H1 (cell line): ENCODE data around the gene RIPPLY3. TPM values are rescaled to one million over a fixed set of nuclear protein-coding genes. Genes with fewer than 3 reads are reported as not detected.

Experiments
- CTCF ChIA-PET: fragments of 300-600 bp; sonication (Branson Sonifier 250); formaldehyde crosslinking; loops from one replicate; lab custom pipeline; 2021; ENCODE audit not compliant: partially characterized antibody; lab: Charles Lee
- POLR2A ChIA-PET: fragments of 300-600 bp; sonication (Branson Sonifier 250); formaldehyde crosslinking; loops from one replicate; lab custom pipeline; 2021; ENCODE audit warnings: inconsistent platforms; ENCODE audit not compliant: partially characterized antibody; lab: Charles Lee
- DNase-seq, 2 experiments: peaks; one replicate each; pipeline versions ENCODE4 v3.0.0 to v3.0.0-alpha.2; 2010 to 2022; ENCODE audit warnings: low spot score in 2 of 2, low read depth in 1 of 2, mixed read lengths in 1 of 2
- FAIRE-seq: peaks from 2 replicates; lab custom pipeline; 2011; peaks lifted over from hg19 to GRCh38; lab: Jason Lieb, UNC
- H2AFZ ChIP-seq: 2 replicates; pipeline ENCODE4 v1.8.1; 2012; ENCODE audit warnings: low read length, inconsistent platforms
- H2AK5ac ChIP-seq: 2 replicates; pipeline ENCODE4 v1.6.1; 2013; ENCODE audit warnings: low read depth, low read length
- H2BK120ac ChIP-seq: replicated peaks from 2 replicates; pipeline ENCODE3; 2013; ENCODE audit warnings: low read depth, low read length, inconsistent platforms
- H2BK12ac ChIP-seq: 2 replicates; pipeline ENCODE4 v1.6.1; 2013; ENCODE audit warnings: low read depth, low read length
- H2BK15ac ChIP-seq: 2 replicates; pipeline ENCODE4 v1.6.1; 2013; ENCODE audit warnings: low read length
- H2BK20ac ChIP-seq: 2 replicates; pipeline ENCODE4 v1.6.1; 2013; ENCODE audit warnings: low read length
- H2BK5ac ChIP-seq: 2 replicates; pipeline ENCODE4 v1.6.1; 2013; ENCODE audit warnings: low read depth, low read length
- H3K14ac ChIP-seq: 2 replicates; pipeline ENCODE4 v1.6.1; 2013; ENCODE audit warnings: inconsistent platforms; ENCODE audit not compliant: insufficient read length
- H3K18ac ChIP-seq: 2 replicates; pipeline ENCODE4 v1.6.1; 2013; ENCODE audit warnings: low read length; ENCODE audit errors: extremely low read depth
- H3K23ac ChIP-seq: 2 replicates; pipeline ENCODE4 v1.6.1; 2013; ENCODE audit warnings: inconsistent platforms; ENCODE audit not compliant: insufficient read length
- H3K23me2 ChIP-seq: 2 replicates; pipeline ENCODE4 v1.6.1; 2013; ENCODE audit warnings: low read depth, low read length
- H3K27ac ChIP-seq: 2 replicates; pipeline ENCODE4 v1.6.1; 2011; ENCODE audit warnings: low read depth, low read length, inconsistent platforms
- H3K27me3 ChIP-seq, 4 experiments: replicated peaks in 1 of 4; 1 replicate in 1 of 4; 2 replicates in 3 of 4; pipeline versions ENCODE4 v1.6.1 to v1.8.1; 2011 to 2013; ENCODE audit warnings: low read length in 3 of 4, mild to moderate bottlenecking in 3 of 4, inconsistent platforms in 2 of 4, mixed read lengths in 2 of 4, moderate library complexity in 1 of 4; ENCODE audit not compliant: control insufficient read depth in 3 of 4, insufficient read depth in 3 of 4; ENCODE audit errors: extremely low read depth in 1 of 4
- H3K36me3 ChIP-seq, 4 experiments: 2 replicates each; pipeline versions ENCODE4 v1.6.1 to v1.8.1; 2011 to 2013; ENCODE audit warnings: mild to moderate bottlenecking in 4 of 4, low read length in 3 of 4, moderate library complexity in 2 of 4, control low read depth in 1 of 4, inconsistent platforms in 1 of 4; ENCODE audit not compliant: insufficient read depth in 4 of 4, control insufficient read depth in 2 of 4
- H3K4ac ChIP-seq: replicated peaks from 2 replicates; pipeline ENCODE3; 2013; ENCODE audit warnings: low read length, low read depth, mixed read lengths, inconsistent platforms; ENCODE audit not compliant: insufficient read length
- H3K4me1 ChIP-seq, 4 experiments: replicated peaks in 1 of 4; 1 replicate in 1 of 4; 2 replicates in 3 of 4; pipeline versions ENCODE4 v1.6.1 to v1.8.1; 2011 to 2013; ENCODE audit warnings: low read length in 3 of 4, inconsistent platforms in 2 of 4, mixed read lengths in 1 of 4; ENCODE audit not compliant: insufficient read depth in 4 of 4, control insufficient read depth in 3 of 4
- H3K4me2 ChIP-seq, 2 experiments: 2 replicates each; pipeline versions ENCODE4 v1.6.1 to v1.8.1; 2011 to 2013; ENCODE audit warnings: low read depth in 2 of 2, low read length in 2 of 2, control low read depth in 1 of 2, inconsistent platforms in 1 of 2, mild to moderate bottlenecking in 1 of 2; ENCODE audit not compliant: insufficient read depth in 1 of 2
- H3K4me3 ChIP-seq, 4 experiments: fragments of 200-600, 300-600 bp in 1 of 4; sonication (generic), shearing (Covaris generic), sonication (Bioruptor Twin) in 1 of 4; 2 replicates each; pipeline versions ENCODE4 v1.5.1 to v1.8.1; 2011 to 2016; ENCODE audit warnings: low read length in 4 of 4, low read depth in 3 of 4, control low read depth in 2 of 4, inconsistent platforms in 2 of 4, mild to moderate bottlenecking in 2 of 4, mixed read lengths in 1 of 4, moderate library complexity in 1 of 4; ENCODE audit not compliant: insufficient read depth in 2 of 4; ENCODE audit errors: extremely low read depth in 1 of 4
- H3K56ac ChIP-seq: replicated peaks from 2 replicates; pipeline ENCODE3; 2013; ENCODE audit warnings: low read depth, mild to moderate bottlenecking, mixed read lengths, low read length, inconsistent platforms; ENCODE audit not compliant: insufficient read length
- H3K79me1 ChIP-seq: 2 replicates; pipeline ENCODE4 v1.6.1; 2013; ENCODE audit warnings: low read depth, low read length, control low read depth
- H3K79me2 ChIP-seq, 2 experiments: 2 replicates each; pipeline versions ENCODE4 v1.6.1 to v1.8.1; 2012 to 2013; ENCODE audit warnings: low read length in 2 of 2, mild to moderate bottlenecking in 2 of 2, inconsistent platforms in 1 of 2; ENCODE audit not compliant: insufficient read depth in 2 of 2, control insufficient read depth in 1 of 2
- H3K9ac ChIP-seq, 4 experiments: replicated peaks in 1 of 4; 1 replicate in 1 of 4; 2 replicates in 3 of 4; pipeline versions ENCODE4 v1.6.1 to v1.8.1; 2011 to 2013; ENCODE audit warnings: low read depth in 3 of 4, low read length in 3 of 4, control low read depth in 2 of 4, mild to moderate bottlenecking in 2 of 4, moderate library complexity in 2 of 4, inconsistent platforms in 1 of 4; ENCODE audit errors: extremely low read depth in 1 of 4
- H3K9me3 ChIP-seq, 2 experiments: 2 replicates each; pipeline versions ENCODE4 v1.6.1 to v1.8.1; 2012 to 2013; ENCODE audit warnings: mild to moderate bottlenecking in 2 of 2, moderate library complexity in 2 of 2, control low read depth in 1 of 2, inconsistent platforms in 1 of 2, low read depth in 1 of 2, low read length in 1 of 2, mixed read lengths in 1 of 2; ENCODE audit not compliant: insufficient read depth in 2 of 2
- H4K20me1 ChIP-seq, 2 experiments: replicated peaks in 1 of 2; 2 replicates each; pipeline versions ENCODE3 to v1.8.1; 2011 to 2013; ENCODE audit warnings: inconsistent platforms in 2 of 2, low read length in 2 of 2, mild to moderate bottlenecking in 1 of 2; ENCODE audit not compliant: insufficient read depth in 2 of 2, control insufficient read depth in 1 of 2
- H4K5ac ChIP-seq: 2 replicates; pipeline ENCODE4 v1.6.1; 2013; ENCODE audit warnings: low read length, low read depth, mixed read lengths, inconsistent platforms; ENCODE audit not compliant: insufficient read length
- H4K8ac ChIP-seq: 2 replicates; pipeline ENCODE4 v1.8.0; 2013; ENCODE audit warnings: mild to moderate bottlenecking, moderate library complexity, low read length, inconsistent platforms; ENCODE audit not compliant: insufficient read depth; ENCODE audit errors: extremely low read depth
- H4K91ac ChIP-seq: replicated peaks from 2 replicates; pipeline ENCODE3; 2013; ENCODE audit warnings: low read length, mixed read lengths, inconsistent platforms; ENCODE audit not compliant: insufficient read length
- CHD1 ChIP-seq: IDR thresholded peaks from 2 replicates; pipeline ENCODE4 v1.6.1; 2012; ENCODE audit warnings: low read depth, low read length, improper control_type of control experiment
- CTBP2 ChIP-seq: IDR thresholded peaks from 2 replicates; pipeline ENCODE4 v1.7.0; 2011; ENCODE audit warnings: borderline replicate concordance, mild to moderate bottlenecking, moderate library complexity, mixed read lengths, low read length; ENCODE audit not compliant: insufficient read depth, insufficient read length
- EZH2 ChIP-seq: fragments of 200-600 bp; sonication (generic); IDR thresholded peaks from 2 replicates; pipeline ENCODE4 v1.7.1; 2012; ENCODE audit warnings: low read depth, mild to moderate bottlenecking, moderate library complexity, low read length, inconsistent platforms; ENCODE audit not compliant: severe bottlenecking
- FOSL1 ChIP-seq: IDR thresholded peaks from 2 replicates; pipeline ENCODE4 v1.6.1; 2011; ENCODE audit warnings: mild to moderate bottlenecking, low read depth, low read length, moderate library complexity; ENCODE audit not compliant: insufficient read depth
- GTF2F1 ChIP-seq: IDR thresholded peaks from 2 replicates; pipeline ENCODE4 v1.6.1; 2012; ENCODE audit warnings: low read depth, low read length, improper control_type of control experiment, borderline replicate concordance
- RNF2 ChIP-seq: fragments of 200-900, 300-1000 bp; sonication (generic); IDR thresholded peaks from 2 replicates; pipeline ENCODE4 v1.7.1; 2016; ENCODE audit warnings: borderline replicate concordance, low read depth, mild to moderate bottlenecking, antibody characterized with exemption, low read length; ENCODE audit not compliant: poor library complexity, severe bottlenecking; ENCODE audit errors: missing control alignments
- SP1 ChIP-seq: IDR thresholded peaks from 2 replicates; pipeline ENCODE4 v1.6.1; 2011; ENCODE audit warnings: low read depth, low read length
- TAF7 ChIP-seq: optimal IDR thresholded peaks from 2 replicates; pipeline ENCODE3; 2011; ENCODE audit warnings: low read depth, mild to moderate bottlenecking, inconsistent platforms, low read length, moderate library complexity, borderline replicate concordance
- TBP ChIP-seq: IDR thresholded peaks from 2 replicates; pipeline ENCODE4 v1.6.1; 2011; ENCODE audit warnings: low read depth, low read length, improper control_type of control experiment
- WGBS, 2 experiments: shearing (Covaris generic) in 1 of 2; methylation state at CpG; one replicate each; pipeline versions ENCODE4 v1.1.6 to v1.1.7; 2013 to 2015; ENCODE audit warnings: low lambda C conversion rate in 2 of 2, mixed read lengths in 2 of 2, inconsistent platforms in 1 of 2, low coverage in 1 of 2, missing lambda C conversion rate in 1 of 2; ENCODE audit not compliant: insufficient replicate concordance in 2 of 2, insufficient coverage in 1 of 2, insufficient read length in 1 of 2; ENCODE audit errors: extremely low coverage in 1 of 2, missing lambda C conversion rate in 1 of 2; 5-methylcytosine and 5-hydroxymethylcytosine counted together
- polyA plus RNA-seq, 7 experiments: library from polyadenylated mRNA; depleted of rRNA in 3 of 7; stranded (reverse) in 5 of 7; unstranded in 2 of 7; fragments of >200 nt in 5 of 7; fragments of 200-250 nt in 2 of 7; gene quantifications; 1 replicate in 5 of 7; 2 replicates in 1 of 7; 4 replicates in 1 of 7; pipeline versions ENCODE4 v1.2.1 to v1.2.3, GENCODE V29; 2011 to 2013; ENCODE audit warnings: missing spikeins in 2 of 7, mixed read lengths in 2 of 7
- total RNA-seq: library from RNA; stranded (reverse); fragmentation: NEBNext Ultra II Directional; extraction: Animal tissue kit (Norgen Biotek cat#: 25700); gene quantifications from 2 replicates; pipeline ENCODE4 v1.2.1, GENCODE V29; 2021
- TF ChIP-seq, protein P1 (sequence below): IDR thresholded peaks from 2 replicates; pipeline ENCODE4 v1.6.1; 2012; ENCODE audit warnings: inconsistent platforms

The RIPPLY3 gene
- total and polyA plus RNA-seq, 2 of the 8 experiments (the other 6 are each of a cell fraction or from before 2014, with no cell fraction given), result 2.0 to 2.2 TPM

DNA sequence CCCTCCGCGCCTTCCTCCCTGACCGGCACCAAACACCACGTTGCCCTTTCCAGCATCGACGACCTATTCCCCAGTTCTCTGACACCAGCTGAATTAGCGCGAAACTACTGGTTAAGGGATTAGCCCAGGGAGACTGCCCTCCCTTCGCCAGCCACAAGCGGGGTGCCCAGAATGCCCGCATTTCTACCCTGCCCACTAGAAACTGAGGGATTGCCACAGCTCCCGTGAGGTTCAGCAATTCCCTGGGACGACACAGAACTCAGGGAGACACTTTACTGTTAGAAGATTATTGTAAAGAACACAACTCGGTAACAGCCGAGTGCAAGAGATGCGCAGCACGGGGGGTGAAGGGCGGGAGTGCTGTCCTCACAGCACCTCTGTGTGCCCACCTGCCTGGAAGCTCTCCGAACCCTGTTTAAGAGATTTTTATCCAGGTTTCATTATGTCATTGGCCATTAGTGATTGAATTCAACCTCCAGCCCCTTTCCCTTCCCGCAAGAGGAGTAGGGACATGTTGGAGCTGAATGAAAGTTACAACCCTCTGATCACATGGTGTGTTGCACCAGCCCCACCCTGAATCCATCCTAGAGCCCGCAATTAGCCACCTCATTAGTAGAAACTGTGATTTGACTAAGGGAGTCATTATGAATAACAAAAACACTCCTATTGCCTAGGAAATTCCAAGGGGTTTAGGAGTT is 15.8 kb upstream of the RIPPLY3 start:
- peak overlapping the region in 3 of 4 experiments; percentile 43 to 71 (median 68); a peak in 6 of 7 replicates for H3K9ac ChIP-seq
- peak overlapping the region; percentile 95 for H4K91ac ChIP-seq
- H4K8ac ChIP-seq, result peak overlapping the region; percentile 96; the same call in 1 of the 2 replicates
- H3K36me3 ChIP-seq, result no peaks in the 10 kb centered on the region
- H3K79me2 ChIP-seq, result no peaks in the 10 kb centered on the region
- no peaks in the 10 kb centered on the region for H4K20me1 ChIP-seq
- H3K23ac ChIP-seq, result no peak overlapping the region
- H3K18ac ChIP-seq, result peak overlapping the region; percentile 100
- H2BK5ac ChIP-seq, result peak overlapping the region; percentile 96; the same call in 1 of the 2 replicates
- FAIRE-seq (no peak), DNase-seq (no peak)
- peak overlapping the region; percentile 87 for H3K4me2 ChIP-seq
- H3K23me2 ChIP-seq, result peaks cover 12% of the 10 kb centered on the region
- peak overlapping the region; percentile 46 to 70 (median 52) for H3K4me3 ChIP-seq
- CTCF ChIA-PET, result interaction anchor here (0.8 to 8.6 kb wide), 15 partner anchors 8 to 129 kb away, joined by 3 to 89 read pairs (median 4); partner anchors contain the start of gene HLCS
- H3K56ac ChIP-seq, result peak overlapping the region; percentile 95
- peak overlapping the region; percentile 70 for H3K27ac ChIP-seq
- H2AK5ac ChIP-seq, result 0 out of 2 replicates have a peak overlapping the region, but pooled peaks have one; percentile 65
- peaks cover 3 to 16% (median 6%) of the 10 kb centered on the region in 4 experiments for H3K4me1 ChIP-seq
- no peaks in the 10 kb centered on the region for H3K9me3 ChIP-seq
- 20% methylated on average over 19 of the region's 21 CpGs; no CpG with 5 or more reads in 1 of the 2 experiments for WGBS, 2 experiments
- peak overlapping the region; percentile 84 for H4K5ac ChIP-seq
- peak overlapping the region; percentile 92 for H3K4ac ChIP-seq
- peak overlapping the region; percentile 54; the same call in 1 of the 2 replicates for H2AFZ ChIP-seq
- no peaks in the 10 kb centered on the region for H3K79me1 ChIP-seq
- POLR2A ChIA-PET, result interaction anchor here (0.6 to 3.0 kb wide), 9 partner anchors 12 to 87 kb away, joined by 3 to 14 read pairs (median 5); partner anchors contain the start of genes HLCS and RIPPLY3
- H2BK120ac ChIP-seq, result peak overlapping the region; percentile 62
- H2BK12ac ChIP-seq, result peak overlapping the region; percentile 100
- peaks cover 0 to 3% (median 0%) of the 10 kb centered on the region in 4 experiments; a peak in 1 of 7 replicates for H3K27me3 ChIP-seq
- peak overlapping the region; percentile 79 for H3K14ac ChIP-seq
- peak overlapping the region; percentile 90; the same call in 1 of the 2 replicates for H2BK15ac ChIP-seq
- peak overlapping the region; percentile 98 for H2BK20ac ChIP-seq
- no peak for TF ChIP-seq CHD1
- TF ChIP-seq EZH2, result peak; percentile 34
- TF ChIP-seq SP1, result 0 out of 2 replicates have a peak, but pooled peaks have one; percentile 16
- no peak for TF ChIP-seq TAF7
- TF ChIP-seq CTBP2, result no peak
- TF ChIP-seq RNF2, result peak; percentile 48
- no peak for TF ChIP-seq TBP
- TF ChIP-seq, protein P1, sequence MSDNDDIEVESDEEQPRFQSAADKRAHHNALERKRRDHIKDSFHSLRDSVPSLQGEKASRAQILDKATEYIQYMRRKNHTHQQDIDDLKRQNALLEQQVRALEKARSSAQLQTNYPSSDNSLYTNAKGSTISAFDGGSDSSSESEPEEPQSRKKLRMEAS, result peak; percentile 90
- TF ChIP-seq GTF2F1, result 0 out of 2 replicates have a peak, but pooled peaks have one; percentile 1
- no peak for TF ChIP-seq FOSL1
